ENCODE results near the gene SH3RF3.

SH3RF3 gene

GRCh38 chr2:109145286-109145685 is 16.3 kb downstream of the SH3RF3 start:
- Histone ChIP-seq H3K4me3 (ENCODE audit: low read length) (no peak overlapping the region), H3K4me1 (ENCODE audit: control insufficient read depth, insufficient read depth, low read length) (no peaks in the 10 kb centered on the region)
- no CpG with 5 or more reads among the region's 12 CpGs for WGBS (ENCODE audit: insufficient coverage, insufficient read length)

GRCh38 chr2:109147405-109147804 is 18.4 kb downstream of the SH3RF3 start:
- Histone ChIP-seq H3K27me3 (ENCODE audit: control insufficient read depth, insufficient read depth, low read length) (no peaks in the 10 kb centered on the region), H3K27ac (ENCODE audit: low read length) (no peak overlapping the region), H3K4me1 (ENCODE audit: control insufficient read depth, insufficient read depth, low read length) (no peaks in the 10 kb centered on the region), H3K9me3 (ENCODE audit: control insufficient read depth, insufficient read depth, low read length) (no peaks in the 10 kb centered on the region), H3K36me3 (ENCODE audit: control insufficient read depth, insufficient read depth, low read length) (no peaks in the 10 kb centered on the region), H3K4me3 (ENCODE audit: low read length) (no peak overlapping the region)
- no peak for DNase-seq (ENCODE audit: low read depth, low spot score)
- WGBS (ENCODE audit: insufficient coverage, insufficient read length): no CpG with 5 or more reads among the region's 7 CpGs

More at GRCh38 chr2:109145286-109145685, 16.3 kb downstream of the SH3RF3 start:
- no peak for DNase-seq (ENCODE audit: low read depth, low spot score)
- no peaks in the 10 kb centered on the region for H3K9me3 ChIP-seq (ENCODE audit: control insufficient read depth, insufficient read depth, low read length)
- no peak overlapping the region for H3K27ac ChIP-seq (ENCODE audit: low read length)
- H3K27me3 ChIP-seq (ENCODE audit: control insufficient read depth, insufficient read depth, low read length): no peaks in the 10 kb centered on the region
- no peaks in the 10 kb centered on the region for H3K36me3 ChIP-seq (ENCODE audit: control insufficient read depth, insufficient read depth, low read length)

GRCh38 chr2:109148117-109148746 is 19.2 kb downstream of the SH3RF3 start:
- H3K9me3 ChIP-seq (ENCODE audit: control insufficient read depth, insufficient read depth, low read length): no peaks in the 10 kb centered on the region
- H3K4me3 ChIP-seq (ENCODE audit: low read length): no peak overlapping the region
- WGBS (ENCODE audit: insufficient coverage, insufficient read length): no CpG with 5 or more reads among the region's 12 CpGs
- H3K4me1 ChIP-seq (ENCODE audit: control insufficient read depth, insufficient read depth, low read length): no peaks in the 10 kb centered on the region
- DNase-seq (ENCODE audit: low read depth, low spot score): no peak
- no peaks in the 10 kb centered on the region for H3K27me3 ChIP-seq (ENCODE audit: control insufficient read depth, insufficient read depth, low read length)
- no peak overlapping the region for H3K27ac ChIP-seq (ENCODE audit: low read length)
- H3K36me3 ChIP-seq (ENCODE audit: control insufficient read depth, insufficient read depth, low read length): no peaks in the 10 kb centered on the region

- WGBS (ENCODE audit: insufficient coverage, insufficient read length): no CpG with 5 or more reads among the region's 8 CpGs
- H3K4me3 ChIP-seq (ENCODE audit: low read length): no peak overlapping the region
- no peaks in the 10 kb centered on the region for H3K27me3 ChIP-seq (ENCODE audit: control insufficient read depth, insufficient read depth, low read length)
- no peaks in the 10 kb centered on the region for H3K4me1 ChIP-seq (ENCODE audit: control insufficient read depth, insufficient read depth, low read length)
- H3K27ac ChIP-seq (ENCODE audit: low read length): no peak overlapping the region
- no peak for DNase-seq (ENCODE audit: low read depth, low spot score)
- H3K9me3 ChIP-seq (ENCODE audit: control insufficient read depth, insufficient read depth, low read length): no peaks in the 10 kb centered on the region
- H3K36me3 ChIP-seq (ENCODE audit: control insufficient read depth, insufficient read depth, low read length): no peaks in the 10 kb centered on the region
Measured at GRCh38 chr2:109148991-109149645, 20.1 kb downstream of the SH3RF3 start.

GRCh38 chr2:109150559-109150958 is 21.6 kb downstream of the SH3RF3 start:
- Histone ChIP-seq H3K27ac (ENCODE audit: low read length) (no peak overlapping the region), H3K36me3 (ENCODE audit: control insufficient read depth, insufficient read depth, low read length) (no peaks in the 10 kb centered on the region), H3K4me1 (ENCODE audit: control insufficient read depth, insufficient read depth, low read length) (no peaks in the 10 kb centered on the region), H3K4me3 (ENCODE audit: low read length) (no peak overlapping the region), H3K9me3 (ENCODE audit: control insufficient read depth, insufficient read depth, low read length) (no peaks in the 10 kb centered on the region), H3K27me3 (ENCODE audit: control insufficient read depth, insufficient read depth, low read length) (no peaks in the 10 kb centered on the region)
- WGBS (ENCODE audit: insufficient coverage, insufficient read length): no CpG with 5 or more reads among the region's 3 CpGs
- DNase-seq (ENCODE audit: low read depth, low spot score): no peak

- DNase-seq (ENCODE audit: low read depth, low spot score): no peak
- Histone ChIP-seq H3K36me3 (ENCODE audit: control insufficient read depth, insufficient read depth, low read length) (no peaks in the 10 kb centered on the region), H3K27me3 (ENCODE audit: control insufficient read depth, insufficient read depth, low read length) (no peaks in the 10 kb centered on the region), H3K4me3 (ENCODE audit: low read length) (no peak overlapping the region), H3K9me3 (ENCODE audit: control insufficient read depth, insufficient read depth, low read length) (no peaks in the 10 kb centered on the region), H3K4me1 (ENCODE audit: control insufficient read depth, insufficient read depth, low read length) (no peaks in the 10 kb centered on the region), H3K27ac (ENCODE audit: low read length) (no peak overlapping the region)
- no CpG with 5 or more reads among the region's 4 CpGs for WGBS (ENCODE audit: insufficient coverage, insufficient read length)
Measured at GRCh38 chr2:109151519-109151918, 22.5 kb downstream of the SH3RF3 start.

GRCh38 chr2:109153005-109153784 is 24.2 kb downstream of the SH3RF3 start:
- no peak for DNase-seq (ENCODE audit: low read depth, low spot score)
- H3K27me3 ChIP-seq (ENCODE audit: control insufficient read depth, insufficient read depth, low read length): no peaks in the 10 kb centered on the region
- no peak overlapping the region for H3K27ac ChIP-seq (ENCODE audit: low read length)
- no peaks in the 10 kb centered on the region for H3K4me1 ChIP-seq (ENCODE audit: control insufficient read depth, insufficient read depth, low read length)
- WGBS (ENCODE audit: insufficient coverage, insufficient read length): no CpG with 5 or more reads among the region's 10 CpGs
- H3K4me3 ChIP-seq (ENCODE audit: low read length): no peak overlapping the region
- H3K9me3 ChIP-seq (ENCODE audit: control insufficient read depth, insufficient read depth, low read length): no peaks in the 10 kb centered on the region
- H3K36me3 ChIP-seq (ENCODE audit: control insufficient read depth, insufficient read depth, low read length): no peaks in the 10 kb centered on the region

- no peak overlapping the region for H3K27ac ChIP-seq (ENCODE audit: low read length)
- no peaks in the 10 kb centered on the region for H3K27me3 ChIP-seq (ENCODE audit: control insufficient read depth, insufficient read depth, low read length)
- H3K36me3 ChIP-seq (ENCODE audit: control insufficient read depth, insufficient read depth, low read length): no peaks in the 10 kb centered on the region
- no peak for DNase-seq (ENCODE audit: low read depth, low spot score)
- no peaks in the 10 kb centered on the region for H3K9me3 ChIP-seq (ENCODE audit: control insufficient read depth, insufficient read depth, low read length)
- no CpG with 5 or more reads among the region's 5 CpGs for WGBS (ENCODE audit: insufficient coverage, insufficient read length)
- H3K4me3 ChIP-seq (ENCODE audit: low read length): no peak overlapping the region
- H3K4me1 ChIP-seq (ENCODE audit: control insufficient read depth, insufficient read depth, low read length): no peaks in the 10 kb centered on the region
Measured at GRCh38 chr2:109153807-109154206, 24.8 kb downstream of the SH3RF3 start.

GRCh38 chr2:109154226-109154625 is 25.2 kb downstream of the SH3RF3 start:
- Histone ChIP-seq H3K27ac (ENCODE audit: low read length) (no peak overlapping the region), H3K36me3 (ENCODE audit: control insufficient read depth, insufficient read depth, low read length) (no peaks in the 10 kb centered on the region), H3K4me1 (ENCODE audit: control insufficient read depth, insufficient read depth, low read length) (no peaks in the 10 kb centered on the region), H3K27me3 (ENCODE audit: control insufficient read depth, insufficient read depth, low read length) (no peaks in the 10 kb centered on the region), H3K4me3 (ENCODE audit: low read length) (no peak overlapping the region), H3K9me3 (ENCODE audit: control insufficient read depth, insufficient read depth, low read length) (no peaks in the 10 kb centered on the region)
- no peak for DNase-seq (ENCODE audit: low read depth, low spot score)
- WGBS (ENCODE audit: insufficient coverage, insufficient read length): no CpG with 5 or more reads among the region's 3 CpGs

GRCh38 chr2:109155553-109156451 is 26.8 kb downstream of the SH3RF3 start:
- no peaks in the 10 kb centered on the region for H3K27me3 ChIP-seq (ENCODE audit: control insufficient read depth, insufficient read depth, low read length)
- no CpG with 5 or more reads among the region's 11 CpGs for WGBS (ENCODE audit: insufficient coverage, insufficient read length)
- H3K9me3 ChIP-seq (ENCODE audit: control insufficient read depth, insufficient read depth, low read length): no peaks in the 10 kb centered on the region
- no peaks in the 10 kb centered on the region for H3K4me1 ChIP-seq (ENCODE audit: control insufficient read depth, insufficient read depth, low read length)
- no peak overlapping the region for H3K4me3 ChIP-seq (ENCODE audit: low read length)
- DNase-seq (ENCODE audit: low read depth, low spot score): no peak
- no peak overlapping the region for H3K27ac ChIP-seq (ENCODE audit: low read length)
- no peaks in the 10 kb centered on the region for H3K36me3 ChIP-seq (ENCODE audit: control insufficient read depth, insufficient read depth, low read length)

Data from iPS DF 6.9 (cell line).